KMS-11 (cell line): ENCODE results near the gene TMEM247.

Experiments used
- H2AFZ ChIP-seq: fragments of 200-600 bp; sonication (generic); 2 replicates; pipeline ENCODE4 v1.6.1; 2016; ENCODE audit warnings: antibody characterized with exemption, mixed run types, low read depth
- H3K27ac ChIP-seq: fragments of 200-600 bp; sonication (generic); 2 replicates; pipeline ENCODE4 v1.6.1; 2016; ENCODE audit warnings: mild to moderate bottlenecking, mixed run types
- H3K27me3 ChIP-seq: fragments of 200-600 bp; sonication (generic); 2 replicates; pipeline ENCODE4 v1.6.1; 2017; ENCODE audit warnings: mild to moderate bottlenecking, low read depth, mixed run types, moderate library complexity; ENCODE audit not compliant: insufficient read depth
- H3K36me3 ChIP-seq: fragments of 200-600 bp; sonication (generic); 2 replicates; pipeline ENCODE4 v1.6.1; 2017; ENCODE audit warnings: mild to moderate bottlenecking, mixed run types; ENCODE audit not compliant: insufficient read depth
- H3K4me1 ChIP-seq: fragments of 200-600 bp; sonication (generic); 2 replicates; pipeline ENCODE4 v1.6.1; 2016; ENCODE audit warnings: mild to moderate bottlenecking, low read depth, mixed run types; ENCODE audit not compliant: poor library complexity, severe bottlenecking
- H3K4me2 ChIP-seq: fragments of 200-600 bp; sonication (generic); 2 replicates; pipeline ENCODE4 v1.7.0; 2016; ENCODE audit warnings: mild to moderate bottlenecking, mixed run types
- H3K4me3 ChIP-seq: fragments of 200-600 bp; sonication (generic); IDR thresholded peaks from 2 replicates; pipeline ENCODE4 v1.6.1; 2017; ENCODE audit warnings: low read depth, low read length, mixed read lengths; ENCODE audit not compliant: insufficient read depth
- H3K79me2 ChIP-seq: fragments of 200-600 bp; sonication (generic); 2 replicates; pipeline ENCODE4 v1.6.1; 2016; ENCODE audit warnings: low read depth, mixed run types; ENCODE audit not compliant: insufficient read depth
- H3K9ac ChIP-seq: fragments of 200-600 bp; sonication (generic); 2 replicates; pipeline ENCODE4 v1.6.1; 2016; ENCODE audit warnings: mild to moderate bottlenecking, mixed run types
- H4K20me1 ChIP-seq: fragments of 200-600 bp; sonication (generic); 2 replicates; pipeline ENCODE4 v1.6.1; 2016; ENCODE audit warnings: mild to moderate bottlenecking, mixed run types; ENCODE audit not compliant: insufficient read depth
- CTCF ChIP-seq: fragments of 200-600 bp; sonication (generic); conservative IDR thresholded peaks from 2 replicates; pipeline ENCODE4 v1.6.1; 2017; ENCODE audit warnings: low read depth, mild to moderate bottlenecking, antibody characterized with exemption, low read length, moderate library complexity, mixed read lengths

TMEM247 gene

GRCh38 chr2:46510598-46511177 lies 31.3 kb downstream of the TMEM247 start:
- no peak overlapping the region for H3K27ac ChIP-seq
- TF ChIP-seq CTCF, result no peak
- H2AFZ ChIP-seq, result no peak overlapping the region
- no peaks in the 10 kb centered on the region for H3K27me3 ChIP-seq
- no peak overlapping the region for H3K4me3 ChIP-seq
- no peaks in the 10 kb centered on the region for H3K4me1 ChIP-seq
- H4K20me1 ChIP-seq, result no peaks in the 10 kb centered on the region
- no peaks in the 10 kb centered on the region for H3K79me2 ChIP-seq
- H3K36me3 ChIP-seq, result no peaks in the 10 kb centered on the region
- H3K9ac ChIP-seq, result no peak overlapping the region
- H3K4me2 ChIP-seq, result no peak overlapping the region

- no peaks in the 10 kb centered on the region for H3K4me1 ChIP-seq
- TF ChIP-seq CTCF, result no peak
- no peaks in the 10 kb centered on the region for H3K27me3 ChIP-seq
- H3K36me3 ChIP-seq, result no peaks in the 10 kb centered on the region
- no peaks in the 10 kb centered on the region for H3K79me2 ChIP-seq
- H3K27ac ChIP-seq, result no peak overlapping the region
- no peak overlapping the region for H2AFZ ChIP-seq
- H3K4me3 ChIP-seq, result no peak overlapping the region
- H3K4me2 ChIP-seq, result no peak overlapping the region
- no peaks in the 10 kb centered on the region for H4K20me1 ChIP-seq
- H3K9ac ChIP-seq, result no peak overlapping the region
Measured at GRCh38 chr2:46512185-46512584, 32.8 kb downstream of the TMEM247 start.

GRCh38 chr2:46514738-46515137 lies 35.4 kb downstream of the TMEM247 start:
- no peaks in the 10 kb centered on the region for H3K36me3 ChIP-seq
- H3K4me2 ChIP-seq, result no peak overlapping the region
- H3K27me3 ChIP-seq, result no peaks in the 10 kb centered on the region
- no peaks in the 10 kb centered on the region for H3K4me1 ChIP-seq
- no peaks in the 10 kb centered on the region for H3K79me2 ChIP-seq
- H3K4me3 ChIP-seq, result no peak overlapping the region
- H3K9ac ChIP-seq, result no peak overlapping the region
- H4K20me1 ChIP-seq, result no peaks in the 10 kb centered on the region
- H2AFZ ChIP-seq, result no peak overlapping the region
- no peak overlapping the region for H3K27ac ChIP-seq
- no peak for TF ChIP-seq CTCF

- Histone ChIP-seq H3K36me3 (no peaks in the 10 kb centered on the region), H3K27me3 (no peaks in the 10 kb centered on the region), H4K20me1 (no peaks in the 10 kb centered on the region), H3K27ac (no peak overlapping the region), H3K4me1 (no peaks in the 10 kb centered on the region), H2AFZ (no peak overlapping the region), H3K4me2 (no peak overlapping the region), H3K79me2 (no peaks in the 10 kb centered on the region), H3K4me3 (no peak overlapping the region), H3K9ac (no peak overlapping the region)
- no peak for TF ChIP-seq CTCF
Measured at GRCh38 chr2:46517485-46517884, 38.1 kb downstream of the TMEM247 start.
